SK-N-DZ (cell line): ENCODE results near the gene ATM. TPM values are rescaled to one million over a fixed set of nuclear protein-coding genes. Genes with fewer than 3 reads are reported as not detected.

ENCODE experiments used
- DNase-seq: peaks from one replicate; pipeline ENCODE4 v3.0.0-alpha.2; 2015; ENCODE audit warnings: low spot score
- polyA plus RNA-seq, 2 experiments: library from polyadenylated mRNA; depleted of rRNA; stranded (reverse); fragments of >200 nt; gene quantifications; 2 replicates each; pipeline ENCODE4 v1.2.3, GENCODE V29; 2014

ATM gene, protein sequence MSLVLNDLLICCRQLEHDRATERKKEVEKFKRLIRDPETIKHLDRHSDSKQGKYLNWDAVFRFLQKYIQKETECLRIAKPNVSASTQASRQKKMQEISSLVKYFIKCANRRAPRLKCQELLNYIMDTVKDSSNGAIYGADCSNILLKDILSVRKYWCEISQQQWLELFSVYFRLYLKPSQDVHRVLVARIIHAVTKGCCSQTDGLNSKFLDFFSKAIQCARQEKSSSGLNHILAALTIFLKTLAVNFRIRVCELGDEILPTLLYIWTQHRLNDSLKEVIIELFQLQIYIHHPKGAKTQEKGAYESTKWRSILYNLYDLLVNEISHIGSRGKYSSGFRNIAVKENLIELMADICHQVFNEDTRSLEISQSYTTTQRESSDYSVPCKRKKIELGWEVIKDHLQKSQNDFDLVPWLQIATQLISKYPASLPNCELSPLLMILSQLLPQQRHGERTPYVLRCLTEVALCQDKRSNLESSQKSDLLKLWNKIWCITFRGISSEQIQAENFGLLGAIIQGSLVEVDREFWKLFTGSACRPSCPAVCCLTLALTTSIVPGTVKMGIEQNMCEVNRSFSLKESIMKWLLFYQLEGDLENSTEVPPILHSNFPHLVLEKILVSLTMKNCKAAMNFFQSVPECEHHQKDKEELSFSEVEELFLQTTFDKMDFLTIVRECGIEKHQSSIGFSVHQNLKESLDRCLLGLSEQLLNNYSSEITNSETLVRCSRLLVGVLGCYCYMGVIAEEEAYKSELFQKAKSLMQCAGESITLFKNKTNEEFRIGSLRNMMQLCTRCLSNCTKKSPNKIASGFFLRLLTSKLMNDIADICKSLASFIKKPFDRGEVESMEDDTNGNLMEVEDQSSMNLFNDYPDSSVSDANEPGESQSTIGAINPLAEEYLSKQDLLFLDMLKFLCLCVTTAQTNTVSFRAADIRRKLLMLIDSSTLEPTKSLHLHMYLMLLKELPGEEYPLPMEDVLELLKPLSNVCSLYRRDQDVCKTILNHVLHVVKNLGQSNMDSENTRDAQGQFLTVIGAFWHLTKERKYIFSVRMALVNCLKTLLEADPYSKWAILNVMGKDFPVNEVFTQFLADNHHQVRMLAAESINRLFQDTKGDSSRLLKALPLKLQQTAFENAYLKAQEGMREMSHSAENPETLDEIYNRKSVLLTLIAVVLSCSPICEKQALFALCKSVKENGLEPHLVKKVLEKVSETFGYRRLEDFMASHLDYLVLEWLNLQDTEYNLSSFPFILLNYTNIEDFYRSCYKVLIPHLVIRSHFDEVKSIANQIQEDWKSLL (N-terminal part only)
- polyA plus RNA-seq (2014; cell fraction: cytosol; rRNA removed) = 28.2 and 36.1 TPM in 2 replicates
- polyA plus RNA-seq (2014; cell fraction: nucleus; rRNA removed) = 27.2 and 49.0 TPM in 2 replicates

DNA sequence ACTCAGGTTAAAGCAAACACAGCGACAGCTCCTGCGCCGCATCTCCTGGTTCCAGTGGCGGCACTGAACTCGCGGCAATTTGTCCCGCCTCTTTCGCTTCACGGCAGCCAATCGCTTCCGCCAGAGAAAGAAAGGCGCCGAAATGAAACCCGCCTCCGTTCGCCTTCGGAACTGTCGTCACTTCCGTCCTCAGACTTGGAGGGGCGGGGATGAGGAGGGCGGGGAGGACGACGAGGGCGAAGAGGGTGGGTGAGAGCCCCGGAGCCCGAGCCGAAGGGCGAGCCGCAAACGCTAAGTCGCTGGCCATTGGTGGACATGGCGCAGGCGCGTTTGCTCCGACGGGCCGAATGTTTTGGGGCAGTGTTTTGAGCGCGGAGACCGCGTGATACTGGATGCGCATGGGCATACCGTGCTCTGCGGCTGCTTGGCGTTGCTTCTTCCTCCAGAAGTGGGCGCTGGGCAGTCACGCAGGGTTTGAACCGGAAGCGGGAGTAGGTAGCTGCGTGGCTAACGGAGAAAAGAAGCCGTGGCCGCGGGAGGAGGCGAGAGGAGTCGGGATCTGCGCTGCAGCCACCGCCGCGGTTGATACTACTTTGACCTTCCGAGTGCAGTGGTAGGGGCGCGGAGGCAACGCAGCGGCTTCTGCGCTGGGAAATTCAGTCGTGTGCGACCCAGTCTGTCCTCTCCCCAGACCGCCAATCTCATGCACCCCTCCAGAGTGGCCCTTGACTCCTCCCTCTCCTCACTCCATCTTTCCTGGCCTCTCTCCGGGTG lies at the start of gene ATM, which contains the start of gene NPAT:
Gene ATM, plus strand, starts transcription at position 494 of the 774 bp plus-strand sequence. CDS start 4,558 bp downstream, outside the sequence.
Gene NPAT, minus strand, starts transcription at position 65 of the 774 bp plus-strand sequence. CDS start 102 bp downstream, outside the sequence.
- DNase-seq = peak; percentile 96

DNA sequence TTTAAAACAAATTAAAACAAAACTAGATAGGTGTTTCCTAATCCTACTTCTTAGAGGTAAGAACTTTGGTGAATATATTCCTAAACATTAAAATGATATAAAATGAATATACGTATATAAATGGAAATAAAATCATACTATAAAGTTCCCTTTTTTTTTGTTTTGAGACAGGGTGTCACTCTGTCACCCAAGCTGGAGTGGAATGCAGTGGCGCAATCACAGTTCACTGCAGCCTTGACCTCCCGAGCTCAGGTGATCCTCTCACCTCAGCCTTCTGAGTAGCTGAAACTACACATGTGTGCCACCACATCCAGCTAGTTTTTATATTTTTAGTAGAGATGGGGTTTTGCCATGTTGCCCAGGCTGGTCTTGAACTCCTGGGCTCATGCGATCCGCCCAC lies 45.3 kb upstream of the ATM start:
- no peak for DNase-seq

DNA sequence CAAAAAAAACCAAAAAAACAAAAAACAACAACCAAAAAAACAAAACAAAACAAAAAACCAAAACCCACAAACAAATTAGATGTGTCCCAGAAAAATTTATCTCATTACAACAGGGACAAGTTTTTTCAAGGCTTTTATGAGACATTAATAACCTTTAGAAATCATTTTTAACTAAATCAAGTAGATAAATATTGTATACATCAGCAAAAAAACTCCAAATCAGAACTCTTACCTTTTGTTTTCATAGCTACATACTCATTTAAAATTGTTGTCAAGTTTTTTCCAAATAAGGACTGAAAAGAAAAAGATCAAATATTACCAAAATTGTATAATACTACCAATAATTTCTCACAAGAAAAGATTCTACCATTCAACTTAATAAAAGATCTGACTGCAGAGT lies 29.1 kb upstream of the ATM start:
- no peak for DNase-seq

DNA sequence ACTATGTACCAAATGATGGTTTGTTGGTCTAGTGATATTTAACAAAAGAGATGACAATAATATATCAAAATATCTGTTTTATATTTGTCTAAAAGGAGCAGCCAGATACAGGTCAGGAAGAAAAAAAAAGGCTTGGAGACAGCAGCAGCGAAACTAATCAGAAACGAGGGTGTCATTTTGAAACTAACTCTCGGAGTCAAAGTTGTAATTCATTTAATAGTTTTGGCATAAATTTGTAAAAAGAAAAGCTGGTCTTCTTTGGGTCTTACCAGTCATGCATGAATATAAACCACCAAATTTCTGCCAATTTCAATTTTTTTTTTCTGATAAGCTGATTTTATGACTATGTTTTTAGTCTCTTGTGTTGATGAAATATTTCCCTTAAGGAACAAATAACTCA lies 26.0 kb upstream of the ATM start:
- no peak for DNase-seq

DNA sequence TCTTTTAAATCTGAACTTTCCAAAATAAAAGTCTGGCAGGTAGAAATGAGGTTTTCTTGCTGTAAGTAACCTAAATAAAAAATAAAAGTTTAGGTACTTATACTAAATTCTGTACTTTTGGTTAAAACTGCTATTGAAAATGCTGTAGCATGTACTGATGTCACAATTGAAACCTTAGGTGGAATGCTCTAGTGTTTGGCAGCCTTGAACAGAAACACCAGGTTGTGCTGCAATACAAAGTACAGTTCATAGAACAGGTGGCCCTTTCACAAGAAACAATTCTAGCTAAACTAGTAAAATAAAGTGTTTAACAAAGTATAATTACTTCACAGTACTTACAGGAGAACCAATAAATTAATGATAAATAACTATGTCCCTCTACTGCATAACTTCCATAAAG lies 25.5 kb upstream of the ATM start:
- no peak for DNase-seq

DNA sequence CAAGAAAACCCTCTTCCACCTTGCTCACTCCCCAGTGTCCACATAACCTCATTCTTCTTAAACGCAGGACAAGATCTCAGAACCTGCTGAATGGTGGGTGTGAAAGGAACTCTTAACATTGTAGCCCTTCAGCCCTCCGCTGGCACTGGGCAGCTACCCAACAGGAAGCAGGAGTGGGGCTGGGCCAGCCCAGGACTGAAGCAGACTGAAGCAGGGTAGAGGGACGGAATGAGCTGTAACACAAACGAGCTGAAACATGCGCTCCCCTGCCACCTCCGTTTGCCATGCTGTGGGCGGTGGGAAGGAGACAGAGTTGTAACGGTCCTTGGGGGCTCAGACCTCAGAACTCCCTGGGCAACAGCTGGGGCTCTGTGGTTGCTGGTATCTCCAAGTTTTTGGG lies 24.0 kb upstream of the ATM start:
- no peak for DNase-seq

DNA sequence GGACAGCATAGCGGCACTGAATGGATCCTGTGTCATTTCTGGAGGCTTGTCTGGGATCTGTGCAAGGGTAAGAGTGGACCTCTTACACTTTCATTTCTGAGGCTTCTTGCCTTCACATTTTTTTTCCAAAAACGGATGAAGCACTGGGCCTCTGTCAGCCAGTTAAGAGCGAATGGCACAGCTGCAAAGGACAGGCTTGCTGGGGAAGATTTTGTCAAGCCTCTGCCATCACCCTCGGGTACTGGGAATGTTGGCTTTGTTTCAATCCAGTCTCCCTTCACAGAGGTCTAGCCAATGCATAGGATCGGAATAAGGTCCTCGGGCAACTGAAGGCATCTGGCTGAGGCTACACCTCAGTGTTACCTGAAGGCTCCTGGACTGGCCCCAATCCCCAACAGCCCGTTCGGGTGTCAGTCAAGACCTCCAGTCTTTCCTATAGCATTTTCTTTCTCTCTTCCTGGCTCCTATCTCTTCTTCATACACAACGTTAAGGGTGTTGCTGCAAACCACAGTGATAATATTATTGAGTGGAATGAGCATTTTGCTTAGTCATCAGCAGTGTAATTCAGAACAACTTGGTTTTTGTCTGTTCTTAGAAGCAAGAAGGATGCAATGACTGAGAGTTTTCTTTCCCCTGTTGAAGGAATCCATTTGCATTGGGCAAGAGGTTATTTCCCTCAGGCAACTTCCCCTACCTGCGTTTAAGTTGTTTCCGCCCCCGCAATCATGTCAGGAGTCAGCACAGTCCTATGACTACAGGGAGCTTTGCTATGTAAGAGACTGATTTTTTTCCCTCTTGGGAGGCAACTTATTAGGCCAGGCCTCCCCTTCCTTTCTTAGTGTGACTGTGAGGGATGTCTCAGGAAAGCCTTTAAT lies 23.2 kb upstream of the ATM start:
- no peak for DNase-seq

DNA sequence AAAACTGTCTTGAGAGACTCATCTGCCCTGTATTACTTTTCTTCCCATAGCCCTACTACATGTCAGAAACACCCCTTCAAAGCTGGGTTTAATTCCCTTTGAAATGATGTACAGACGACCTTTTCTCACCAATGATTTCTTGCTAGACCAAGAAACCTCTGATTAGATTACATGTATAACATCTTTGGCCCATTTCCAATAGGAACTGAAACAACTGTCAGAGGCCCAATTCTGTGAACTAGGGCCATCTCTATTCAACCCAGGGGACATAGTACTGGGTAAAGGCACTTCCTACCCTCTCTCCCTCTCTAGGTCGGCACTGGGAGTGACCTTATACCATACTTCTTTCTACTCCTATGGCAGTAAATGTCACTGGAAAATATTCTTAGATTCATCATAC lies 19.8 kb upstream of the ATM start:
- no peak for DNase-seq

DNA sequence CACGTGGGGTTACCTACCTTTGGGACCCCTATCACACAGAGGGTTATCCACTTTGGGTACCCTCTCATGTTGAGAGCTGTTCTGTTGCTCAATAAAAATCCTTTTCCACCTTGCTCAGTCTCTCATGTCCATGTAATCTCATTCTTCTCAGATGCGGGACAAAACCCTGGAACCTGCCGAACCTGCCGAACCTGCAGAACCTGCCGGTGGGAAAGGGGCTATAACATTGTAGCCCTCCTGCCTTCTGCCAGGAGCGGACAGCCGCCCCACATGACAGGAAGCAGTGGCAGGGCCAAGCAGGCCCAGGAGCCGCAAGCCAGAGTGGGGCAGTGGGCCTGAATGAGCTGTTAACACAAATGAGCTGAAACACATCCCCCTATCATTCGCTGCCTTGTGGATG lies 18.5 kb upstream of the ATM start:
- DNase-seq = no peak

DNA sequence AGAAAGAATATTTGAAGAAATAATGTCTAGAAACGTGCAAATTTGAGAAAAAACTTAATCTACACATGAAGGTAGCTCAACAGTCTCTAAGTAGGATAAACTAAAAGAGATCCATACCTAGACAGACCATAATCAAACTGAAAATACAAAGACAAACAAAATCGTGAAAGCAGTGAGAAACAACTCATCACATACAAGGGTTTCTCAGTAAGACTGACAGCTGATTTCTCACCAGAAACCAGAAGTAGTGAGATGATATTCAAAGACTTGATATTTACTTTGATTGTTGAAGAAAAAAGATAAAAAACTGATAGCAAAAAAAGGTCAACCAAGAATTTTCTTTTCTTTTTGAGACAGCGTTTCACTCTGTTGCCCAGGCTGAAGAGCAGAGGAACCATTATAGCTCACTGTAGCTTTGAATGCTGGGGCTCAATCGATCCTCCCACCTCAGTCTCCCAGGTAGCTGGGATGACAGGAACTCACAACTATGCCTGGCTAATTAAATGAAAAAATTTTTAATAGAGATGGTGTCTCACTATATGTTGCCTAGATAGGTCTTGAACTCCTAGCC lies 17.9 kb upstream of the ATM start:
- DNase-seq = no peak

DNA sequence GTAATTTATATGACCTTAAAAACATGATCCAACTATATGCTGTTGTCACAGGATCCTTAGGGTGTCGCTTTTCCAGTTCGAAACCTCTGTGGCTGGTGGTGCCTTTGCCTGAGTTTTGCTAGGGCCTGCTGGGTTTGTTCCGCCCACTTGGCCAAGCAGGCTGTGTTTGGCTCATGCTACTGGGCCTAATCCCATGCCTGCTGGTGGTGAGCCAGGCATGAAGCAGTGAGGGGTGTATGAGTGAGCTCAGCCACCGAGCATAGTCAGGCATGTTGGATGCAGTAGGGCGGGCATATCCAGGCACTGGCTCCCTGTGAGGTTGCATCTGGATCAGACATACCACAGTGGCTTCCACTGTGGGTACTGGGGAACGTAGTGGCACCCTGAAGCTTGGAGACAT lies 16.7 kb upstream of the ATM start:
- DNase-seq = no peak

DNA sequence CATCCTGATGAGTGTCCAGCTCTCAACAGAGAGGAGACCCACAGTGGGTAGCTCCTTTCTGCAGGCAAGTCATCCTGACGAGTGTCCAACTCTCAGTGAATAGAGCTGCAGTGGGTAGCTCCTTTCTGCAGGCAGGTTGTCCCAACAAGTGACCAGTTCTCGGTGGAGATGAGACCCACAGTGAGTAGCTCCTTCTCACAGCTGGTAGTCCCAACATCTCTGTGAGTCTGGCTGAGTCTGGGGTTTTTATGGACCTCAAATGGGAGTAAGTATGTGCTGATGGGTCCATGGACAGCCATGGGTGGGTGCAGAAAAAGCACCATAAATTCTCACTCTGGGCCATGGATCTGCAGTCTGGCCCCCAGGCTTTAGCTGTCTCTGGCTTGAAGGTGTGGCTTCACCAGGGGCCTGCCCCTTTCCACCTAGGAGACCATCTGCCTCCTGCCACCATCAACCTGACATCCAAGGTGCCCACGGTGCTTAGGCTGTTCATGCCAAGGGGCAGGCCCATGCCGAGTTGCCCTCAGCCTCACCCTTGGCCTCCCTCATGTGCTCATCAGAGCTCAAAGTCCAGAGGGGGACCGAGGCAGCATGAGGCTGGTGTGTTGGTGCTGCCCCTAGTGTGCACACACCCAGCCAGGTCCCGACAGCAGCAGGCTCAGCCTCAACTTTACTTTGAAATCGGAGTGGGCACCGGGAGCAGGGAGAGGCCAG lies 15.7 kb upstream of the ATM start:
- DNase-seq = no peak

DNA sequence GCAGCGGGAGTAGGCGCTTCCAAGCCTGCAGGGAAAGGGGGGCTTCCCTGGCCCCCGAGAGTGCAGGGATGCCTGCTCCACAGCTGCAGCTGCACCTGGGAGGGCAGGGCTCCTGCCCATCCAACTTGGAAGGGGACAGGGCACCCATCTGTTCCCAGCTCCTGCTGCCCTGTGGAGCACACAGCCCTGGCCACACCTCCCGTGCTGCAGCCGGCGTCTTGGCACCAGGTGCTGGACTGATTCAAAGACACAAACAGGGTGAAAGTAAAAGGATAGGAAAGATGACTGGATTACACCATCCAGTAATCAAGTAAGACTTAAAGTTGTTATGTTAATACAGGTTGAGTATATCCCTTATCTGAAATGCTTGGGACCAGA lies 15.2 kb upstream of the ATM start:
- DNase-seq = no peak

DNA sequence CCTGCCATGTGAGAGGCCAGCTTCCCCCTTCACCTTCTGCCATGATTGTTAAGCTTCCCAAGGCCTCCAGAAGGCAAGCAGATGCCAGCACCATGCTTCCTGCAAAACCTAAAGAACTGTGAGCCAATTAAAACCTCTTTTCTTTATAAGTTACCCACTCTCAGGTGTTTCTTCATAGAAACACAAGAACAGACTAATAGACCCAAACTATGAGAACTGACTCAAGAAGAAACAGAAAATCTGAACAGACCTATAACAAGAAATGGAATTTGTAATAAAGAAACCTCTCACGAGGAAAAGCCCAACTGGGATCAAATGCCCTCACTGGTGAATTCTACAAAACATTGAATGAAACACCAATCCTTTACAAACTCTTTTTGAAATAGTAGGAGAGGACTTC lies 12.4 kb upstream of the ATM start:
- DNase-seq = no peak

DNA sequence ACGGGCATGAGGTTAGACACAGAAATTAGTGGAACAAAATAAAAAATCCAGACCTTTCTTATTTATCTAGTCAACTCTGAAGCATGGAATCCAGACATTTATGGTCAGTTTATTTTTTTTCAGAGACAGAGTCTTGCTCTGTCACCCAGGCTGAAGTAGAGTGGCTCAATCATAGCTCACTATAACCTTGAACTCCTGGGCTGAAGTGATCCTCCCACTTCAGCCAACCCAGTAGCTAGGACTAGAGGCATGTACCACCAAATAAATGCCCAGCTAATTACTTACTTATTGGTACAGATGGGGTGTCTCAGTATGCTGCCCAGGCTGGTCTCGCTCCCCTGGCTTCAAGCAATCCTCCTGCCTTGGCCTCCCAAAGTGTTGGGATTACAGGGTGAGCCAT lies 9.1 kb upstream of the ATM start:
- DNase-seq = no peak

DNA sequence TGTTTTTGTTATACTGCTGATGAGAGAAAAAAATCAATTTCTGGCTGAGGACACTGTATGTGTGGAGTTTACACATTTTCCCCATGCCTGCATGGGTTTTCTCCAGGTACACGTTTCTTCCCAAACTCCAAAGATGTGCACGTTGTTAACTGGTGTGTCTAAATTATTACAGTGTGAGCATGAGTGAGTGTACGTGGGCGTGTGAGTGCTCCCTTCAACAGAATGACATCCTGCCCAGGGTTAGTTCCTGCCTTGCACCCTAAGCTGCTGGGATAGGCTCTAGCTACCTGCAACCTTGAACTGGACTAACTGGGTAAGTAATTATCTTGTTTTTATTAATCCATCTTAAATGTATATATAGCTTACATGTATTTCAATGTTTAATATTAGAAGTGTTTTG lies 5.9 kb upstream of the ATM start:
- DNase-seq = no peak

DNA sequence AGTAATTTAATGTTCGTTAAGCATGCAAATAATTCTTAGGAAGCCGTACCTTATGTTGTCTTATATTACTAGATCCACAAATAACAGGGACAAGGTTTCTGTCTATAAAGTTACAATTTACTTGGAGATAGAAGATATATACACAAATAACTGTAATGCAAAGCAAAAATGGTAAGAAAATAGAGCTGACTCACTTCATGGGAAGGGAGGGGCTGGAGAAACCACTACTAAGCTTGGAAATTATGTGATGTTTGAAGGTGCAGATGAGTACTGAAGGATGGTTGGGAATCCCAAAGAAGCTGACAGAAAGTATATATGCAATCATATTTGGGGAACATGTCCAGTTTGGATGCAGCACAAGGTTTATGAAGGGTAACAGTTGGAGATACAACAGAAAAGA lies 4.4 kb upstream of the ATM start:
- DNase-seq = no peak

DNA sequence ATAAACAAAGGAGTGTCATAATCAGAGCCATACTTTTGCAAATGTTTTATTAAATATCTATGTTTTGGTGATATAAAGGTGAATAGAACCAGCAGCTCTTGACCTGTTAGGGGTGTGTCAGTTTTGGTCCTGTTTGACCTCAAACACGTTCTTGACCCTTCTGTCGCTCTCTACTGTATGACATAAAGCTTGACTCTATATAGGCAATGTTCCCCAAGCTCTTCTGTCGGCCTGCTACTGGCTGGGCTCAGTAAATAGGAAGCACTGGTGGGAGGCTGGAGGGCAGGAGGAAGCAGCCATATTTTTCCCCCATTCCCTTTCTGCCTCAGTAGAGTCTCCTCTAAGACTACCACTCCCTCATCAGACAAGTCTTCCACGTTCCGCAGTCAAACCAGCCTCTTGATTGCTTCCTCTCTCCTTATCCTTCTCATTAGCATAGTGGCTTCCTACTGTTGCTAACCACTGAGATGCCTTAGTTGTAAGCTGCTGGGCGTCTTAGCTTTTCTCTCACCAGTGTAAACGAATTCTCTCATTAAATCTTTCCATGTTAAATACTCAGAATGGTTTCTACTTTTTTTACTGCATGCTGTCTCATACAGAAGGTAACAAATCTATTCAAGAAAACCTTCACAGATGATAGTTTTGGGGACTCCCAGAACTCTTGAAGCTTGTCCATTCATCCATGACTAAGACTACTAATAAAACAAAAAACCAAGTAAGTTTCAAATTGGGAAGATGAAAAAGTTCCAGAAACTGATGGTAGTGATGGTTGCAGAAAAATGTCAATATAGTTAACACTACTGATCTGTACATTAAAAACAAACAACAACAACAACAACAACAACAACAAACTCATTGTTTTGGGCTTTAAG lies 3.7 kb upstream of the ATM start:
- DNase-seq = no peak
